Heart left ventricle (tissue), 13 donors: ENCODE measurements around the gene KANSL2.

ENCODE experiments used
- CTCF ChIP-seq, 12 donors: fragments of 200-600 bp; sonication (generic) in 4 of 12; IDR thresholded peaks; one replicate each; pipeline versions ENCODE4 v1.5.0 to v1.8.0; 2018 to 2022; ENCODE audit warnings: antibody characterized with exemption in 12 of 12, mild to moderate bottlenecking in 5 of 12
- POLR2A ChIP-seq, 2 donors: fragments of 450-650 bp; IDR thresholded peaks; one replicate each; pipeline ENCODE4 v1.6.1; 2017; ENCODE audit warnings: antibody characterized with exemption in 2 of 2, mild to moderate bottlenecking in 2 of 2, moderate library complexity in 2 of 2
- donor health status: ischemic (EF 13 %, LVEDD 7.1; RV severe dilation, severe dysfunction).
- donor health status: DM: no; HTN: yes; CAD: no.
- donor health status: DM: no; HTN: no; CAD: no.
- donor health status: ischemic (EF 25% LVEDD 6.9; RV normal size, moderate dysfunction).
- donor health status: ischemic (EF 25% LVEDD 5.7; RV mildly dilated, moderate dysfunction).
- donor health status: ischemic (EF 35%, LVEDD 5.7; RV mildly dilated, moderate dysfunction).
- donor health status: nonischemic (EF 11% LVEDD 7.7; RV severe dilation, severe dysfunction).
- donor health status: DM: yes; HTN: yes; CAD: no.
- donor health status: PGD.
- donor health status: ischemic (EF 29% LVEDD 5.4; RV normal size, mild dysfunction).
- donor health status: nonischemic (EF 23%, LVEDD 6.1; RV moderate dilation, normal function).

- TF ChIP-seq CTCF (IDR thresholded peaks at IDR 0.05) (no peak), POLR2A (IDR thresholded peaks at IDR 0.05) (no peak)
Measured at GRCh38 chr12:48694038-48694437, 12.0 kb upstream of the KANSL2 start.
